Right lobe of liver (tissue), 6 donors: ENCODE data around the gene PDZD4. TPM values are rescaled to one million over a fixed set of nuclear protein-coding genes. Genes with fewer than 3 reads are reported as not detected.
A peak's percentile ranks its signal among the peaks of the same experiment; 100 is the strongest.

Experiments used
- ATAC-seq, 4 donors: fragments of 200-7000 bp; cut with Tn5 transposase; one replicate each; pipeline ENCODE4 v1.9.1; 2020; ENCODE audit warnings: mild to moderate bottlenecking in 4 of 4, moderate library complexity in 4 of 4
- DNase-seq, 3 donors: peaks; one replicate each; pipeline ENCODE4 v3.0.0-alpha.2; 2020
- H3K27ac ChIP-seq, 3 donors: fragments of 200-600 bp; one replicate each; pipeline ENCODE4 v1.8.0; 2022
- H3K27me3 ChIP-seq, 2 donors: fragments of 200-600 bp; one replicate each; pipeline ENCODE4 v1.8.0; 2022
- H3K36me3 ChIP-seq, 4 donors: fragments of 200-600 bp; sonication (generic) in 1 of 4; one replicate each; pipeline versions ENCODE4 v1.5.1 to v1.8.0; 2017 to 2022; ENCODE audit warnings: control low read depth in 1 of 4
- H3K4me1 ChIP-seq, 4 donors: fragments of 200-600 bp; sonication (generic) in 1 of 4; one replicate each; pipeline versions ENCODE4 v1.5.1 to v1.8.0; 2017 to 2022; ENCODE audit warnings: control low read depth in 1 of 4
- H3K4me3 ChIP-seq, 3 donors: fragments of 200-600 bp; one replicate each; pipeline ENCODE4 v1.8.0; 2022
- H3K9me3 ChIP-seq, 4 donors: fragments of 200-600 bp; sonication (generic) in 1 of 4; one replicate each; pipeline versions ENCODE4 v1.5.1 to v1.8.0; 2017 to 2022; ENCODE audit warnings: control low read depth in 1 of 4
- CTCF ChIP-seq, 4 donors: fragments of 200-600 bp in 3 of 4; fragments of 450-650 bp in 1 of 4; IDR thresholded peaks; one replicate each; pipeline versions ENCODE4 v1.5.1 to v1.8.0; 2016 to 2022; ENCODE audit warnings: antibody characterized with exemption in 4 of 4, mild to moderate bottlenecking in 2 of 4
- POLR2A ChIP-seq: fragments of 450-650 bp; IDR thresholded peaks from one replicate; pipeline ENCODE4 v1.6.1; 2017; ENCODE audit warnings: antibody characterized with exemption, mild to moderate bottlenecking
- WGBS: methylation state at CpG from one replicate; pipeline ENCODE4 v1.1.6; 2018; ENCODE audit warnings: low coverage, low lambda C conversion rate; ENCODE audit not compliant: insufficient coverage; ENCODE audit errors: missing lambda C conversion rate; 5-methylcytosine and 5-hydroxymethylcytosine counted together
- intact Hi-C, 2 donors: fragments of 100-400 bp; cut with DNase I; formaldehyde crosslinking; loops; one replicate each; pipeline versions ENCODE4 v1.11.2 to v1.14.1; 2022
- total RNA-seq, 6 experiments: library from RNA; depleted of rRNA in 2 of 6; stranded (reverse); fragments of >200 nt in 2 of 6; fragmentation: NEBNext Ultra II Directional in 3 of 6; extraction: Animal tissue kit (Norgen Biotek cat#: 25700) in 3 of 6; gene quantifications; one replicate each; pipeline versions ENCODE4 v1.1.0 to v1.2.4, GENCODE V29; 2016 to 2023
- donor health status: DM: no; HTN: yes; CAD: no.
- donor health status: DM: no; HTN: no; CAD: no.
- donor health status: DM: no; HTN: no; CAD: no.
- donor health status: DM: no; HTN: yes; CAD: no.
- donor health status: DM: no; HTN: yes; CAD: no.

The PDZD4 gene
- total RNA-seq, 6 experiments from 2014 or later: 0.61 to 2.3 (median 1.5) TPM

DNA sequence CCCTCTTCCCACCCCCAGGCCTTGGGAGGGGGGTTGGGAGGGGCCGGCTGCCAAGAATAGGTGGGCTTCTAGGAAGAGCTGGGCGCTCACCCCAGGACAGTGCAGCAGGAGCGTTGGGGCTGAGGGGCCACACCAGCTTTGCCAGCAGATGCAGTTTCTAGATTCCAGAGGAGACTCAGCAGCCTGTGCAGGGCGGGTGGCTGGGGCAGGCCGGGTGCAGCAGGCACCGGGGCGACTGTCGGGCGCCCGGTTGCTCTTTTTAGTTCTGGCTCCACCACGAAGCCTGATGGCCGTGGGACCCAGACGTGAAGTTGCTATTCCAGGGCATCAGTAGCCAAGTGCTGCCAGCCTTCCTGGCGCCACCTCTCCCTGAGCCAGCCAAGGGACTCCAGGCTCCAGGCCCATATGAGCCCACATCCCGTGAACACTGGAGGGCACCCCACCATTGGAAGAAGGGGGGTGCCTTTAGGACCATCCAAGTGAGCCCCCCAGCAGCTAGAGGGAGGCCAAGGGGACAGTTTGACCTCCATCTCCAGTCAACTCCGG is 30.1 kb downstream of the PDZD4 start:
- Histone ChIP-seq H3K36me3 (no peaks in the 10 kb centered on the region), H3K4me3 (no peak overlapping the region), H3K27me3 (no peaks in the 10 kb centered on the region), H3K27ac (no peak overlapping the region), H3K9me3 (no peaks in the 10 kb centered on the region), H3K4me1 (no peaks in the 10 kb centered on the region)
- intact Hi-C loops: no loop called here
- 60% methylated on average over 1 of the region's 16 CpGs for WGBS
- ATAC-seq (peak in 1 of 4 donors; percentile 16), DNase-seq (no peak)
- TF ChIP-seq CTCF (IDR thresholded peaks at IDR 0.05) (no peak), POLR2A (no peak)

- Histone ChIP-seq H3K27ac (no peak overlapping the region), H3K4me1 (no peaks in the 10 kb centered on the region), H3K9me3 (no peaks in the 10 kb centered on the region), H3K4me3 (no peak overlapping the region), H3K27me3 (no peaks in the 10 kb centered on the region), H3K36me3 (no peaks in the 10 kb centered on the region)
- no peak for DNase-seq
- WGBS: no CpG with 5 or more reads among the region's 5 CpGs
- ATAC-seq: no peak
- TF ChIP-seq POLR2A (no peak), CTCF (IDR thresholded peaks at IDR 0.05) (no peak)
- intact Hi-C loops: no loop called here
These were observed 31.0 kb downstream of the PDZD4 start for GRCh38 chrX:153799326-153799725.

DNA sequence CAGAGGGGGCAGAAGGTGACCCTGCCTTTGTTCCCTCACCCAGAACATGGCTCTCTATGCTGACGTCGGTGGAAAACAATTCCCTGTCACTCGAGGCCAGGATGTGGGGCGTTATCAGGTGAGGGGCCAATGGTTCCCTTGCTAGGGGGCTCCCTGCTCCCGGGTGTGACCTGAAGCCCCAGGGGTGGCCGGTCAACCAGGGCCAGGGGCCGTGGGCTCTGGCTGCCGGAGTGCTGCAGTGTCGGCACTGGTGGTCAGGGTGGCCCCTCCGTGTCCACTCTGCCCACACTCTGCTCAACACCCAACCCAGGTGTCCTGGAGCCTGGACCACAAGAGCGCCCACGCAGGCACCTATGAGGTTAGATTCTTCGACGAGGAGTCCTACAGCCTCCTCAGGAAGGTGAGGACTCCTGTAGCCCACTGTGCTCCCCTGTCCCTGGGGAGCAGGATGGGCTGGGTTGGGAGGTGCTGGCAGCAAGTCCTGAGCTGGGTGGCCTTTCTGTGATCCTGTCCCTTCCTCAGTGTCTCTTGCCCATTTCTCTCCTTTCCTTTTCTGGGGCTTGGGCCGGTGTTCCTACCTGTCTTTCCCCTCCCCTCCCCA is 32.8 kb downstream of the PDZD4 start:
- no peaks in the 10 kb centered on the region for H3K9me3 ChIP-seq
- WGBS: 93% methylated on average over 4 of the region's 15 CpGs
- intact Hi-C loops: no loop called here
- TF ChIP-seq POLR2A (no peak), CTCF (IDR thresholded peaks at IDR 0.05) (no peak)
- H3K4me1 ChIP-seq: no peaks in the 10 kb centered on the region
- H3K27me3 ChIP-seq: no peaks in the 10 kb centered on the region
- H3K4me3 ChIP-seq: no peak overlapping the region
- no peaks in the 10 kb centered on the region for H3K36me3 ChIP-seq
- H3K27ac ChIP-seq: no peak overlapping the region
- DNase-seq: no peak
- ATAC-seq: no peak

DNA sequence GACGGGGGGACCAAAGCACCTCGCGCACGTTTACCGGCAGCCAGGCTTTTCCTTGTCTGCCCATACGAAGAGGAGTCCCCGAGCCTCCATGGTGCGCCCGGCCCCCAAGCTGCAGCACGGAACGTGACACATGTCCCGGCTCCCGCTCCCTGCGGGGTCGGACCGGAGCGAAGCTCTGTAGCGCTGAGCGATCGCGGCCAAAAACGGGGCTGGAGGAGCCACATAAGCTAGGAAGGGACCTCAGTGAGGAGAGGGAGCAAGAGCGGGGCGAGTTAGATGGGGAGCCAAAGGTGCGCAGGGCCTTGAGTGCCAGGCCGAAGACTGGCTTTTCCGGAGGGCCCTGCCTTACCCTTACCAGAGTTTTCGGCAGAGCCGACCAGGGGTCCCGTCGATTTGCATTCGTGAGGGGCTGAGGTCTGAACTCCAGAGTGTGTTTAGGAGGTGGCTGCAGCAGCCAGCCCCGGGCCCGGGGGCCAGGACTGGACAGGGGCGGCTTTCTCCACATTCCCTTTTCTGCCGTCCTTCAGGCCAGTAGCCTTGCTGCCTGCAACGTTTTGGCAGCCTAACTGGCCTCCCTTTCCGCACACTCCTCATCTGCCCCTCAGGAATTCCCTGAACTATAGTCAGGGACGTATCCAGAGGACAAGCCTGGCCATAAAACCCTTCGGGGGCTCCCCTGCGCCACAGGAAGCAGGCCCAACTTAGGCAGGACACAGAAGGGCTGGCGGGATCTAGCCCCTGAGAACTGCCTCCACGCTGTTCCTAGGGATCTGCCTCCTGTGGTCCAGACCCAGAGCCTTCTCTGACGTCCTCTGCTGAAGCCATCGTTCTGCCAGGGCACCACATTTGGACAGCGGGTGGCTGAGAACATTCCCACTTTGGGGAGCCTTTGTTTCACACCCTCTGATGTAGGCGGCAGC is 35.2 kb downstream of the PDZD4 start:
- Histone ChIP-seq H3K4me1 (no peaks in the 10 kb centered on the region), H3K27me3 (no peaks in the 10 kb centered on the region), H3K27ac (peak overlapping the region; percentile 21 to 89 (median 56)), H3K9me3 (no peaks in the 10 kb centered on the region), H3K4me3 (peak overlapping the region; percentile 62 to 78 (median 62)), H3K36me3 (no peaks in the 10 kb centered on the region)
- intact Hi-C loops: no loop called here
- no peak for DNase-seq
- peak in 2 of 4 donors; percentile 4 to 6 for ATAC-seq
- WGBS: 18% methylated on average over 6 of the region's 47 CpGs
- no peak for TF ChIP-seq POLR2A
